Measurements from ENCODE around the gene CDC25C.

- TF ChIP-seq POLR2AphosphoS5 (IDR thresholded peaks at IDR 0.05; ENCODE audit: borderline replicate concordance, low read depth, low read length) (no peak), EZH2 (IDR thresholded peaks at IDR 0.05) (no peak), FOXP2 (optimal IDR thresholded peaks at IDR 0.05; ENCODE audit: control extremely low read depth, extremely low read length, insufficient read depth) (no peak)
Observed at GRCh38 chr5:138340008-138340407, 8.4 kb upstream of the CDC25C start.

All from SK-N-MC (cell line).